OCI-LY1 (cell line): ENCODE measurements around the gene PTPRE.

ENCODE experiments used
- H2AFZ ChIP-seq: fragments of 200-600 bp; sonication (generic), shearing (Covaris generic); 2 replicates; pipeline ENCODE4 v1.6.0; 2014; ENCODE audit warnings: antibody characterized with exemption, mild to moderate bottlenecking, low read length
- H3F3A ChIP-seq: fragments of 200-600 bp; sonication (generic), shearing (Covaris generic); 2 replicates; pipeline ENCODE4 v1.6.0; 2014; ENCODE audit warnings: mild to moderate bottlenecking, antibody characterized with exemption, low read length, moderate library complexity; ENCODE audit not compliant: insufficient read depth
- H3K27ac ChIP-seq: fragments of 200-600 bp; sonication (generic); 2 replicates; pipeline ENCODE4 v1.5.1; 2014; ENCODE audit warnings: low read length, mixed run types, mild to moderate bottlenecking, low read depth; ENCODE audit not compliant: poor library complexity, severe bottlenecking
- H3K27me3 ChIP-seq: fragments of 200-600 bp; sonication (generic); 2 replicates; pipeline ENCODE4 v1.6.0; 2014; ENCODE audit warnings: antibody characterized with exemption, mild to moderate bottlenecking, low read length, moderate library complexity; ENCODE audit not compliant: insufficient read depth
- H3K36me3 ChIP-seq: fragments of 200-600 bp; sonication (generic); 2 replicates; pipeline ENCODE4 v1.6.1; 2014; ENCODE audit warnings: mild to moderate bottlenecking, antibody characterized with exemption, low read length, moderate library complexity, mixed read lengths; ENCODE audit not compliant: insufficient read depth
- H3K4me1 ChIP-seq: fragments of 200-600 bp; sonication (generic); 2 replicates; pipeline ENCODE4 v1.5.1; 2014; ENCODE audit warnings: mild to moderate bottlenecking, low read length, moderate library complexity; ENCODE audit not compliant: insufficient read depth, severe bottlenecking
- H3K4me2 ChIP-seq: fragments of 200-600 bp; sonication (generic), shearing (Covaris generic); 2 replicates; pipeline ENCODE4 v1.6.1; 2014; ENCODE audit warnings: low read length
- H3K4me3 ChIP-seq: fragments of 200-600 bp; sonication (generic); 2 replicates; pipeline ENCODE4 v1.5.1; 2014; ENCODE audit warnings: low read length, low read depth, mild to moderate bottlenecking, mixed read lengths; ENCODE audit not compliant: poor library complexity, severe bottlenecking
- H3K79me2 ChIP-seq: fragments of 200-600 bp; shearing (Covaris generic); 2 replicates; pipeline ENCODE4 v1.6.1; 2016; ENCODE audit warnings: mixed run types, low read length, mixed read lengths; ENCODE audit not compliant: insufficient read depth
- H3K9ac ChIP-seq: fragments of 200-600 bp; sonication (generic), shearing (Covaris generic); 2 replicates; pipeline ENCODE4 v1.6.1; 2014; ENCODE audit warnings: mild to moderate bottlenecking, low read length, mixed read lengths
- H3K9me2 ChIP-seq: fragments of 200-600 bp; sonication (generic), shearing (Covaris generic); 2 replicates; pipeline ENCODE4 v1.6.1; 2014; ENCODE audit warnings: low read depth, mild to moderate bottlenecking, low read length, mixed read lengths
- H3K9me3 ChIP-seq: fragments of 200-600 bp; shearing (Covaris generic); 2 replicates; pipeline ENCODE4 v1.6.1; 2014; ENCODE audit warnings: low read length, mixed read lengths
- H4K20me1 ChIP-seq: fragments of 200-600 bp; sonication (generic), shearing (Covaris generic); 2 replicates; pipeline ENCODE4 v1.6.0; 2016; ENCODE audit warnings: mild to moderate bottlenecking, low read length; ENCODE audit not compliant: insufficient read depth
- CTCF ChIP-seq: fragments of 200-600 bp; sonication (generic), shearing (Covaris generic); IDR thresholded peaks from 2 replicates; pipeline ENCODE4 v1.5.1; 2017; ENCODE audit warnings: mild to moderate bottlenecking, antibody characterized with exemption, low read length, moderate library complexity, mixed read lengths
- EZH2 ChIP-seq: fragments of 200-600 bp; sonication (generic), shearing (Covaris generic); IDR thresholded peaks from 2 replicates; pipeline ENCODE4 v1.8.0; 2017; ENCODE audit warnings: borderline replicate concordance, mixed run types, mild to moderate bottlenecking, antibody characterized with exemption, low read length, moderate library complexity, mixed read lengths

The PTPRE gene

GRCh38 chr10:128001849-128002248, 94.9 kb downstream of the PTPRE start:
- H3K4me2 ChIP-seq = no peak overlapping the region
- no peak overlapping the region for H3K4me3 ChIP-seq
- no peaks in the 10 kb centered on the region for H4K20me1 ChIP-seq
- no peaks in the 10 kb centered on the region for H3K9me2 ChIP-seq
- H3F3A ChIP-seq = no peaks in the 10 kb centered on the region
- no peak overlapping the region for H3K27ac ChIP-seq
- H3K4me1 ChIP-seq = no peaks in the 10 kb centered on the region
- no peak for TF ChIP-seq CTCF
- TF ChIP-seq EZH2 = no peak
- H3K36me3 ChIP-seq = no peaks in the 10 kb centered on the region
- no peaks in the 10 kb centered on the region for H3K79me2 ChIP-seq
- no peak overlapping the region for H3K9ac ChIP-seq
- H3K27me3 ChIP-seq = no peaks in the 10 kb centered on the region
- H3K9me3 ChIP-seq = no peaks in the 10 kb centered on the region
- no peak overlapping the region for H2AFZ ChIP-seq

GRCh38 chr10:128003521-128003920, 96.6 kb downstream of the PTPRE start:
- Histone ChIP-seq H3K9me2 (no peaks in the 10 kb centered on the region), H3K27ac (no peak overlapping the region), H3K27me3 (no peaks in the 10 kb centered on the region), H3K9ac (no peak overlapping the region), H3K4me2 (no peak overlapping the region), H2AFZ (no peak overlapping the region), H3K79me2 (no peaks in the 10 kb centered on the region), H3K4me3 (no peak overlapping the region), H3K9me3 (no peaks in the 10 kb centered on the region), H3F3A (no peaks in the 10 kb centered on the region), H3K36me3 (no peaks in the 10 kb centered on the region), H4K20me1 (no peaks in the 10 kb centered on the region), H3K4me1 (no peaks in the 10 kb centered on the region)
- TF ChIP-seq EZH2 (no peak), CTCF (no peak)

GRCh38 chr10:128005858-128006257, 99.0 kb downstream of the PTPRE start:
- no peaks in the 10 kb centered on the region for H3K9me2 ChIP-seq
- no peak overlapping the region for H2AFZ ChIP-seq
- no peak for TF ChIP-seq EZH2
- TF ChIP-seq CTCF = no peak

More at GRCh38 chr10:128005858-128006257, 99.0 kb downstream of the PTPRE start:
- H3K36me3 ChIP-seq = no peaks in the 10 kb centered on the region
- H3K27me3 ChIP-seq = no peaks in the 10 kb centered on the region
- no peaks in the 10 kb centered on the region for H3K79me2 ChIP-seq
- H3K9ac ChIP-seq = no peak overlapping the region
- H3F3A ChIP-seq = no peaks in the 10 kb centered on the region
- no peak overlapping the region for H3K27ac ChIP-seq
- no peak overlapping the region for H3K4me2 ChIP-seq
- no peak overlapping the region for H3K4me3 ChIP-seq
- no peaks in the 10 kb centered on the region for H3K4me1 ChIP-seq
- no peaks in the 10 kb centered on the region for H3K9me3 ChIP-seq
- no peaks in the 10 kb centered on the region for H4K20me1 ChIP-seq
